ENCODE data around the gene FIGNL2.

- TF ChIP-seq CTCF (IDR thresholded peaks at IDR 0.05 in 2 of 3, conservative IDR thresholded peaks at IDR 0.05 in 1 of 3; ENCODE audit: borderline replicate concordance in 1 of 3, insufficient read depth in 1 of 3, low read depth in 2 of 3, low read length in 2 of 3), result no peak
- no peak for TF ChIP-seq CEBPB (IDR thresholded peaks at IDR 0.05; ENCODE audit: low read depth)
- TF ChIP-seq SRF (IDR thresholded peaks at IDR 0.05; ENCODE audit: low read depth), result no peak
- no peak for TF ChIP-seq POLR2AphosphoS5 (IDR thresholded peaks at IDR 0.05; ENCODE audit: low read depth, low read length)
- no peak for TF ChIP-seq EZH2 (IDR thresholded peaks at IDR 0.05)
Observed at GRCh38 chr12:51779876-51780275, 68.6 kb downstream of the FIGNL2 start.
